Vagina (tissue), 2 donors: Measurements from ENCODE around the gene SKP2.

Source experiments
- POLR2A ChIP-seq, 2 donors: fragments of 450-650 bp; IDR thresholded peaks; one replicate each; pipeline ENCODE4 v1.6.1; 2017; ENCODE audit warnings: antibody characterized with exemption in 2 of 2, mild to moderate bottlenecking in 2 of 2, moderate library complexity in 2 of 2
- POLR2AphosphoS5 ChIP-seq, 2 donors: sonication (generic); formaldehyde crosslinking; IDR thresholded peaks; one replicate each; pipeline ENCODE4 v1.9.0; 2017; ENCODE audit warnings: antibody characterized with exemption in 2 of 2, mild to moderate bottlenecking in 2 of 2, low read depth in 1 of 2; ENCODE audit not compliant: insufficient read depth in 1 of 2
- TF ChIP-seq, protein P1 (sequence below), 3 experiments: fragments of 450-650 bp in 2 of 3; fragments of 200-600 bp in 1 of 3; sonication (generic) in 1 of 3; IDR thresholded peaks; one replicate each; pipeline ENCODE4 v1.5.1; 2017 to 2019; ENCODE audit warnings: antibody characterized with exemption in 3 of 3, mild to moderate bottlenecking in 2 of 3, moderate library complexity in 2 of 3

DNA sequence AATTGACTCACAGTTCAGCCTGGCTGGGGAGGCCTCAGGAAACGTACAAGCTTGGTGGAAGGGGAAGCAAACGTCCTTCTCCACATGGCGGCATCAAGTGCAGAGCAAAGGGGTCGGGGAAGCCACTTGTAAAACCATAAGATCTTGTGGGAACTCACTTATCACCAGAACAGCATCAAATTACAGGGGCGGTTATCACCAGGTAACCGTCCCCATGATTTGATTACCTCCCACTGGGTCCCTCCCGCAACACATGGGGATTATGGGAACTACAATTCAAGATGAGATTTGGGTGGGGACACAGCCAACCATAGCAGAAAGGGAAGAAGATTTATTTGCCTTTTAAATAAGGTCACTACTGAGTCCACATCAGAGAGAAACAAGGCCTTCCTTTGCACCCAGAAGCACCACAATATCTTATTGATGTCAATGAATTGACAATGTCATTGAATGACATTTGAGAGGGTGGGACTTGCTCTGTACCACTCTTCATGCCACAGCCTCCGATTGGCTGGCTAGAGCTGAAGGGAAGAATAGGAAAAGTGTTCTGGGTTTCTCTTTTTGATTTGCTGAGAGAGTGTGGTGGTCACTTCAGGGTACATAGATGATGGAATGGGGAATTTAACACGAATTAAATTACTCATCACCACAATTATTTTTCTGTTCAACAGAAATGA is 11.0 kb downstream of the SKP2 start:
- TF ChIP-seq POLR2A (IDR thresholded peaks at IDR 0.05) (no peak), POLR2AphosphoS5 (IDR thresholded peaks at IDR 0.05; ENCODE audit: insufficient read depth in 1 of 2, low read depth in 1 of 2) (no peak)
- TF ChIP-seq, protein P1, sequence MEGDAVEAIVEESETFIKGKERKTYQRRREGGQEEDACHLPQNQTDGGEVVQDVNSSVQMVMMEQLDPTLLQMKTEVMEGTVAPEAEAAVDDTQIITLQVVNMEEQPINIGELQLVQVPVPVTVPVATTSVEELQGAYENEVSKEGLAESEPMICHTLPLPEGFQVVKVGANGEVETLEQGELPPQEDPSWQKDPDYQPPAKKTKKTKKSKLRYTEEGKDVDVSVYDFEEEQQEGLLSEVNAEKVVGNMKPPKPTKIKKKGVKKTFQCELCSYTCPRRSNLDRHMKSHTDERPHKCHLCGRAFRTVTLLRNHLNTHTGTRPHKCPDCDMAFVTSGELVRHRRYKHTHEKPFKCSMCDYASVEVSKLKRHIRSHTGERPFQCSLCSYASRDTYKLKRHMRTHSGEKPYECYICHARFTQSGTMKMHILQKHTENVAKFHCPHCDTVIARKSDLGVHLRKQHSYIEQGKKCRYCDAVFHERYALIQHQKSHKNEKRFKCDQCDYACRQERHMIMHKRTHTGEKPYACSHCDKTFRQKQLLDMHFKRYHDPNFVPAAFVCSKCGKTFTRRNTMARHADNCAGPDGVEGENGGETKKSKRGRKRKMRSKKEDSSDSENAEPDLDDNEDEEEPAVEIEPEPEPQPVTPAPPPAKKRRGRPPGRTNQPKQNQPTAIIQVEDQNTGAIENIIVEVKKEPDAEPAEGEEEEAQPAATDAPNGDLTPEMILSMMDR (IDR thresholded peaks at IDR 0.05), result no peak
